Fibroblast of lung (primary cell): ENCODE data around the gene TBC1D22B. TPM values are rescaled to one million over a fixed set of nuclear protein-coding genes. Genes with fewer than 3 reads are reported as not detected.
A peak's percentile ranks its signal among the peaks of the same experiment; 100 is the strongest.

Experiments used
- DNase-seq, 2 donors: peaks; one replicate each; pipeline versions ENCODE4 v3.0.0 to v3.0.0-alpha.2; 2010; ENCODE audit warnings: low read depth in 2 of 2
- H2AFZ ChIP-seq: 2 replicates; pipeline ENCODE4 v1.5.1; 2012; ENCODE audit warnings: low read length, control low read depth, inconsistent platforms
- H3K27ac ChIP-seq: 2 replicates; pipeline ENCODE4 v1.5.1; 2011; ENCODE audit warnings: low read length, control low read depth; ENCODE audit not compliant: insufficient read depth
- H3K27me3 ChIP-seq: 2 replicates; pipeline ENCODE4 v1.5.1; 2011; ENCODE audit warnings: mild to moderate bottlenecking, low read length; ENCODE audit not compliant: control insufficient read depth, insufficient read depth
- H3K36me3 ChIP-seq: 2 replicates; pipeline ENCODE4 v1.5.1; 2011; ENCODE audit warnings: low read length; ENCODE audit not compliant: control insufficient read depth, insufficient read depth
- H3K4me1 ChIP-seq: 2 replicates; pipeline ENCODE4 v1.5.1; 2011; ENCODE audit warnings: low read length; ENCODE audit not compliant: control insufficient read depth, insufficient read depth; ENCODE audit errors: extremely low read depth
- H3K4me2 ChIP-seq: 2 replicates; pipeline ENCODE4 v1.5.1; 2011; ENCODE audit warnings: low read length, control low read depth; ENCODE audit not compliant: insufficient read depth; ENCODE audit errors: extremely low read depth
- H3K4me3 ChIP-seq, 4 experiments: fragments of 200-600 bp in 1 of 4; sonication (generic) in 1 of 4; replicated peaks in 1 of 4; 2 replicates each; pipeline ENCODE4 v1.5.1; 2011 to 2016; ENCODE audit warnings: low read length in 4 of 4, low read depth in 3 of 4, mild to moderate bottlenecking in 3 of 4, control low read depth in 2 of 4, inconsistent platforms in 1 of 4, mixed read lengths in 1 of 4; ENCODE audit not compliant: insufficient read depth in 1 of 4; ENCODE audit errors: control extremely low read depth in 1 of 4
- H3K79me2 ChIP-seq: 2 replicates; pipeline ENCODE4 v1.5.1; 2012; ENCODE audit warnings: mild to moderate bottlenecking, low read length, inconsistent platforms; ENCODE audit not compliant: control insufficient read depth, insufficient read depth
- H3K9ac ChIP-seq: 2 replicates; pipeline ENCODE4 v1.5.1; 2011; ENCODE audit warnings: mild to moderate bottlenecking, low read length, control low read depth; ENCODE audit not compliant: insufficient read depth
- H3K9me3 ChIP-seq: 2 replicates; pipeline ENCODE4 v1.5.1; 2012; ENCODE audit warnings: low read depth, low read length; ENCODE audit not compliant: control insufficient read depth, insufficient read depth
- H4K20me1 ChIP-seq: 2 replicates; pipeline ENCODE4 v1.5.1; 2011; ENCODE audit warnings: low read length; ENCODE audit not compliant: control insufficient read depth, insufficient read depth; ENCODE audit errors: extremely low read depth
- CTCF ChIP-seq, 2 donors: IDR thresholded peaks in 1 of 2; conservative IDR thresholded peaks in 1 of 2; 1 replicate in 1 of 2; 2 replicates in 1 of 2; pipeline ENCODE4 v1.5.1; 2011 to 2012; ENCODE audit warnings: low read length in 2 of 2, control low read depth in 1 of 2, inconsistent platforms in 1 of 2, low read depth in 1 of 2, mild to moderate bottlenecking in 1 of 2
- EZH2 ChIP-seq: IDR thresholded peaks from 2 replicates; pipeline ENCODE4 v1.5.1; 2012; ENCODE audit warnings: low read length, control low read depth, mild to moderate bottlenecking; ENCODE audit errors: missing control alignments
- polyA plus RNA-seq, 2 donors: library from polyadenylated mRNA; depleted of rRNA in 1 of 2; stranded (reverse) in 1 of 2; unstranded in 1 of 2; fragments of >200 nt; gene quantifications; 2 replicates each; pipeline ENCODE4 v1.2.1, GENCODE V29; 2011 to 2012; ENCODE audit warnings: missing spikeins in 1 of 2
- total RNA-seq: library from RNA; depleted of rRNA; stranded (reverse); fragments of >200 nt; gene quantifications from 2 replicates; pipeline ENCODE4 v1.2.1, GENCODE V29; 2014

TBC1D22B gene
- total and polyA plus RNA-seq, 2 donors (not counting 1 experiment from before 2014, with no cell fraction given): 6.3 to 9.7 TPM

- Histone ChIP-seq H3K9me3 (no peaks in the 10 kb centered on the region), H3K36me3 (peaks cover 2% of the 10 kb centered on the region), H3K27ac (no peak overlapping the region), H3K27me3 (no peaks in the 10 kb centered on the region), H3K4me1 (no peaks in the 10 kb centered on the region), H3K4me2 (no peak overlapping the region), H4K20me1 (no peaks in the 10 kb centered on the region), H3K79me2 (no peaks in the 10 kb centered on the region), H3K4me3 (no peak overlapping the region), H2AFZ (no peak overlapping the region), H3K9ac (no peak overlapping the region)
- DNase-seq: peak; percentile 68 to 78
- TF ChIP-seq EZH2 (no peak), CTCF (conservative IDR thresholded peaks at IDR 0.05 in 1 of 2, IDR thresholded peaks at IDR 0.05 in 1 of 2; ENCODE audit: low read depth in 1 of 2, low read length in 2 of 2) (no peak)
Measured at GRCh38 chr6:37308069-37308815, 50.7 kb downstream of the TBC1D22B start.

GRCh38 chr6:37309046-37309445 is 51.5 kb downstream of the TBC1D22B start:
- TF ChIP-seq CTCF (conservative IDR thresholded peaks at IDR 0.05 in 1 of 2, IDR thresholded peaks at IDR 0.05 in 1 of 2; ENCODE audit: low read depth in 1 of 2, low read length in 2 of 2) (no peak), EZH2 (no peak)
- no peak overlapping the region for H3K9ac ChIP-seq
- H3K4me2 ChIP-seq: no peak overlapping the region
- H3K9me3 ChIP-seq: no peaks in the 10 kb centered on the region
- H3K4me1 ChIP-seq: no peaks in the 10 kb centered on the region
- peaks cover 4% of the 10 kb centered on the region for H3K36me3 ChIP-seq
- no peak overlapping the region for H2AFZ ChIP-seq
- DNase-seq: peak in 1 of 2 donors; percentile 8
- no peaks in the 10 kb centered on the region for H3K79me2 ChIP-seq
- H4K20me1 ChIP-seq: no peaks in the 10 kb centered on the region
- H3K27me3 ChIP-seq: no peaks in the 10 kb centered on the region
- no peak overlapping the region for H3K27ac ChIP-seq
- H3K4me3 ChIP-seq: no peak overlapping the region

- Histone ChIP-seq H4K20me1 (no peaks in the 10 kb centered on the region), H3K4me3 (no peak overlapping the region), H3K9me3 (no peaks in the 10 kb centered on the region), H3K27me3 (no peaks in the 10 kb centered on the region), H3K4me1 (no peaks in the 10 kb centered on the region), H3K27ac (no peak overlapping the region), H2AFZ (no peak overlapping the region), H3K36me3 (peaks cover 5% of the 10 kb centered on the region), H3K9ac (no peak overlapping the region), H3K79me2 (no peaks in the 10 kb centered on the region), H3K4me2 (no peak overlapping the region)
- DNase-seq: no peak
- no peak for TF ChIP-seq EZH2
- TF ChIP-seq CTCF (conservative IDR thresholded peaks at IDR 0.05 in 1 of 2, IDR thresholded peaks at IDR 0.05 in 1 of 2; ENCODE audit: low read depth in 1 of 2, low read length in 2 of 2): no peak
Measured at GRCh38 chr6:37309692-37310091, 52.1 kb downstream of the TBC1D22B start.
